PFSK-1 (cell line): ENCODE measurements around the gene CRLF2.

Source experiments
- FOXP2 ChIP-seq: optimal IDR thresholded peaks from 2 replicates; pipeline ENCODE3; 2011; ENCODE audit warnings: borderline replicate concordance, control low read depth, inconsistent platforms; ENCODE audit not compliant: insufficient read depth; ENCODE audit errors: extremely low read length, extremely low read depth
- POLR2AphosphoS5 ChIP-seq: IDR thresholded peaks from 2 replicates; pipeline ENCODE4 v1.6.1; 2012; ENCODE audit warnings: low read depth, mild to moderate bottlenecking, control low read depth, low read length, moderate library complexity
- SIN3A ChIP-seq: IDR thresholded peaks from 2 replicates; pipeline ENCODE4 v1.6.1; 2012; ENCODE audit warnings: mild to moderate bottlenecking, low read length, moderate library complexity, borderline replicate concordance; ENCODE audit not compliant: insufficient read depth
- TAF1 ChIP-seq: IDR thresholded peaks from 2 replicates; pipeline ENCODE4 v1.6.1; 2012; ENCODE audit warnings: low read length, control low read depth, borderline replicate concordance; ENCODE audit not compliant: insufficient read depth

- TF ChIP-seq TAF1 (no peak), POLR2AphosphoS5 (no peak), FOXP2 (no peak), SIN3A (no peak)
Measured at GRCh38 chrX:1159548-1159947, 52.9 kb downstream of the CRLF2 start.
